Right ventricle myocardium superior (tissue), 1 donor: ENCODE data around the gene CASKIN2. TPM values are rescaled to one million over a fixed set of nuclear protein-coding genes. Genes with fewer than 3 reads are reported as not detected.

Experiments
- ATAC-seq: fragments of 200-7000 bp; cut with Tn5 transposase; one replicate; pipeline ENCODE4 v1.9.1; 2020; ENCODE audit warnings: mild to moderate bottlenecking; ENCODE audit not compliant: poor library complexity
- DNase-seq: peaks from one replicate; pipeline ENCODE4 v3.0.0-alpha.2; 2020
- intact Hi-C: fragments of 100-400 bp; cut with DNase I; formaldehyde crosslinking; loops from one replicate; pipeline ENCODE4 v1.11.2; 2022
- total RNA-seq: library from RNA; stranded (reverse); fragmentation: NEBNext Ultra II Directional; extraction: Animal tissue kit (Norgen Biotek cat#: 25700); gene quantifications from one replicate; pipeline ENCODE4 v1.2.1, GENCODE V29; 2021
- donor health status: DM: no; HTN: yes; CAD: no; lungs with severe emphysema.

The CASKIN2 gene
- total RNA-seq, 1 donor from 2014 or later: 33.3 TPM

DNA sequence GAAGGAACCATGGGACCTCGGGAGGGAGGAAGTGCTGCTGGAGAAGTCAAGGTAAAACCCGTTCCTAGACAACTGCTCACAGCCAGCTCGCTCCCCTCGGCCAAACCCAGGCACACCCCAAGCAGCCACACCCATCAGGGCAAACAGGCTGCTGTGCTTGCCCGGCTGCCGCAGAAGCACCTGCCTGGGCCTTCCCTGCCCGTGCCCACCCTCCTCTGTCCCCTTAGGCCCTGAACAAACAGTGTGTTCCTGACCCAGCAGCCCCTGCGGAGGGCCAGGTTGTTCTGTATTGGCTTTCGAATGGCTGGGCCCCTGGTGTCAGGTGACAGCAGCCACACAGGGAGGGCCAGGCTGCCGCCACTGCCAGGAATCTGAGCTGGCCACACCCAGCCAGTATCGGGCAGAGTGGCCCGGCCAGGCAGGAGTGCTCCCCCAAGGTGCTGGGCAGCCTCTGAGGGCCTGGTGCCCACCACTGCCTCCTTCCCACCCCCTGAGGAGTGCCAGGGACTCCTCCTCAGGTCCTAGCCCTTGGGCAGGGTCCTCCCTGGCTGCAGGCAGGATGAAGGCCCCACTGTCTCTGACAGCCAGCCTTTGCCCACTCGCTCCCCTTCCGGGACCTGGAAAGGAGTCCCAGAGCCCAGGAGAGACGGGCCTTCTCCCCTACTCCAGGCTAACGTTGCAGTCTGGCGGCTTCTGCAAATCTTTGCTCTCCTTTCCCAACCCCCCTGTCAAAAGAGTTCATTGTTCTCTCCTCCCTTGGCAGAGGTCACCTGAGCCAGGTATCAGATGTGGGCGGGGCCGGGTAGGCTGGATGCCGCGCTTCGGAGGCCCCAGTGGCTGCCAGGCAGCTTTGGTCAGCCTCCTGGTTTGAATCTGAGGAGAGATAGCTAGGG lies 34.2 kb upstream of the CASKIN2 start:
- intact Hi-C loops: no loop called here
- DNase-seq (no peak), ATAC-seq (peak; percentile 69)

DNA sequence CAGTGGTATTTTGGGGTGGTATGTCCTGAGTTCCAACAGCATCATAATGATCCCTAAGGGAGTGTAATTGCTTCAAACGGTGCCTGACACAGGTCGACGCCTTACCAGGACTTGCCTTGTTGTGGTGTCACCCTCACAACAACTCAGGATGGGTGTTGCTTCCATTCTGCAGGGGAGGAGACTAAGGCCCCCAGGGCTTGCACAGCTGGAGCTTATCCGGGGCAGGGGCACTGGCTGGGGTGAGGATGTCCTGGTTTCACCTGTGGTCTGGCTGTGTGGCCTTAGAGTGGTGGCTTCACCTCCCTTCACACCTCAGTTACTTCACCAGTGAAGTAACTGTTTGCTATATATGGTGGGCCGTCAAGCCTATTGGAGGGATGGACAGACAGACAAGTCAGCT lies 33.5 kb upstream of the CASKIN2 start:
- ATAC-seq (no peak), DNase-seq (no peak)
- intact Hi-C loops: no loop called here

- DNase-seq: no peak
- ATAC-seq: no peak
- intact Hi-C loops: no loop called here
Observed at GRCh38 chr17:75547091-75547490, 31.8 kb upstream of the CASKIN2 start.

DNA sequence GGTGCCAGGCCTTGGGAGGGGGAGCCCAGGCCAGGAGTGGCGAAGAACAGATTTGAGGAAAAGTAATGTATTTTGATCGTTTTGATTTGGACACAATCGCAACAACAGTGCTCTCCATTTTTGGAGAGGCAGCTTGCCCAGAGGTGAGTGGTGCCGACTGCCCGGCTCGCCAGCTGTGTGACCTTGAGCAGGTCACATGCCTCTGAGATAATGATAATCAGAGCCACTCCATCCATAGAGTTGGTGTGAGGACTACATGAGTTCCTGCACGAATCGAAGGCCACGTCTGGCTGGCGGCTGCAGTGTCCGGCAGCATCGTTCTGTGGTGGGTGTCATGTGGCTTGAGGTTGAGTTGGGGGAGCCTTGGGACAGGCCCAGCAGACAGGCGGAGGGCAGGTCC lies 30.8 kb upstream of the CASKIN2 start:
- DNase-seq: no peak
- intact Hi-C loops: no loop called here
- no peak for ATAC-seq

GRCh38 chr17:75544250-75544649 lies 28.9 kb upstream of the CASKIN2 start:
- DNase-seq (no peak), ATAC-seq (no peak)
- intact Hi-C loops: no loop called here

DNA sequence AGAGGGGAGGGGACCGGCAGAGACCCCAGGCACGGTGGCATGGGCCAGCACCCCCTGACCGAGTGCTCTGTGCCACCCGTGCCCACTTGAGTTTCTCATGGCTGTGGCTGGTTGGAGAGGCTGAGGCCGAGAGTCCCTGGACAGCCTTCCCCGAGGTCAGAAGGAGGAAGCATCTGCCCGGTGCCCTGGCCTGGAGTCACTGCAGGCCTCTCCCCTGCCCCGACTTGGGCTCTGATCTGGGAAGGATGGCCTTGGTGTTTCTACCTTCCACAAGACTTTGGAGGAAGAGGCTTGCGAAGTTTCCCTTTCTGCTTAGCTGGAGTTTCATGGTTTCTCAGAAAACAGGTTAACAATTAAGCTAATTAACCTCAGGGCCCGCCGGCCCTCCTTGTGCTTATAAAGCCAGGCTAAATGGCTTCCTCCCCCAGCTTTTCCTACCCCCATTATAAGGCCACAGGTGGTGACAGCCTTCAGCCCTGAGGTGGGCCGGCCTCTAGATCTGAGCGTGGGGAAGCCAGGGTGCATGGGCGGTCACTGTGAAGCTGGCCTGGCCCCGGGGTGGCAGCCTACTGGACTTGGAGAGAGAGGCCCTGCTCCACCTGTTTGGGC lies 27.5 kb upstream of the CASKIN2 start:
- DNase-seq: no peak
- no peak for ATAC-seq
- intact Hi-C loops: no loop called here

DNA sequence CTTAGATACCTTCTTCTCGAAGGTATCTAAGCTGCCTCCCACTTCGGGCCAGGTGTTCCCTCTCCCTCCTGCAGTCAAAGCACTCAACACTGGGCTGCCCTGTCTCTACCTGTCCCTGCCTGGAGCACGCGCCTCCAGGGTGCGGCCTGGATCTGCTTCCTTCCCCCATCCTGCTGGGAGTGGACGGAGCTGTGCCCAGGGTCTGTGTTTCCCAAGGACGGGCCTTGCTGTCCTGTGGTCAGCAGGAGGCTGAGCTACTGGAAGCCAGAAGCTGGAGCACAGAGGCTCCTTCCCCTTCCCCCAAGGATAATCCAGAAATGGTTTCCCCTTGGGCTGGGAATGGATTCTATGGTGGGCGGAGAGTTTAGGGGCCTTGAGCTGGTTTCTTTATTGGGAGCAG lies 26.9 kb upstream of the CASKIN2 start:
- DNase-seq (no peak), ATAC-seq (no peak)
- intact Hi-C loops: no loop called here

- ATAC-seq (no peak), DNase-seq (no peak)
- intact Hi-C loops: no loop called here
Observed at GRCh38 chr17:75540923-75541503, 25.7 kb upstream of the CASKIN2 start.

- DNase-seq (no peak), ATAC-seq (no peak)
- intact Hi-C loops: no loop called here
Observed at GRCh38 chr17:75539967-75540729, 24.8 kb upstream of the CASKIN2 start.

DNA sequence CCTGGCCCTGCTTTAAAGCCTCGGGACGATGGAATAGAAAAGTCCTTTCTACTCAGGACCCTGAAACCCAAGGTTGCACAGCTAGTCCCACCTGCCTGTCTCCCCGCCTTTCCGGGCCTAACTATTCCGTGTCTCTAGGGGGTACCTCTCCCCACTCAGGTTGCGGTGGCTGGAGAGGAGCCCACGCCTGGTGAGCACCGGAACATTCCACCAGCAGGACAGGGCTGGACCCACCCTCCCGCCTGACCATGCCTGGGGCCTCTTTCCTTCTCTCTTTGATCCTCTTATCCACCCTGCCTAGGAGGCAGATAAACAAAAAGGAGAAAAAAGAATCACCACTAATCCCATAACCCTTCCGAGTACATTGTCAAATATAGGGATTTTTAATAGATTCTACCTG lies 21.0 kb upstream of the CASKIN2 start:
- no peak for ATAC-seq
- intact Hi-C loops: no loop called here
- no peak for DNase-seq

DNA sequence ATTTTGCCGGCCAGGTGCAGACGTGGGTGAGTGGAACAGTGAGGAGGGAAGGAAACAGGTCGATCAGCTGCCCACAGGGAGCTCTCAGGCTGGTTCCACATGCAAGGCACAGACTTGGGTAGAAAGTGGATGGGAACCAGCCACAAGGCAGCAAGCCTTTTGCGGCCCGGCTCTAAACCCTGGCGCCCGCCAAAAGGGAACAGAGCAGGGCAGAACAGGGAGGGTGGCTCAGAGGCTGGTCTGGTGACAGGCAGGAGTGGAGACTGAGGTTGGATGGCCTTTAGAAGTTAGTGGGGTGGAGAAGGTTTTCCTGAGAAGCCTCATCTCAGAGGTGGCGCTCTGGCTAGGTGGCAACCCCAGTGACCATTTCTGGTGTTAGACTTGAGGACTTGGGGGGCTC lies 20.5 kb upstream of the CASKIN2 start:
- ATAC-seq (no peak), DNase-seq (no peak)
- intact Hi-C loops: no loop called here

DNA sequence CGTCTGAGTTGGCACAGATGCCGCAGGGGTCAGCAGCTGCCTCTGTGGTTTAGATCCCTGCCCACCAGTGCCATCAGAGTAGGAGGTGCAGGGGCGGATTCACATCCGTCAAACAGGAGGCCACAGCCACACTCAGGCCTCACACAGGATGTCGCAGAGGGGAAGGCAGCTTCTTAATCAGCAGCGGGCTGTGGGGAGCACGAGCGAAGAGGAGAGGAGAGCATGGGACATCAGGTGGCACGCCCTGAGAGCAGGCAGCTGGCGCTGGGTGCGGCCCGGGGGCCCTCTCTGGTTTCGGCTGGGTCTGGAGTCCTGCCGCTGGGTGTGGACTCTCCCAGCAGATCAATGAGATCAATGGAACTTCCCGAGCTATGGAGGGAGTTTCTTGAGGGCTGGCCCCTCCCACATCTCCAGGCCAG lies 19.8 kb upstream of the CASKIN2 start:
- ATAC-seq (peak; percentile 35), DNase-seq (no peak)
- intact Hi-C loops: no loop called here

DNA sequence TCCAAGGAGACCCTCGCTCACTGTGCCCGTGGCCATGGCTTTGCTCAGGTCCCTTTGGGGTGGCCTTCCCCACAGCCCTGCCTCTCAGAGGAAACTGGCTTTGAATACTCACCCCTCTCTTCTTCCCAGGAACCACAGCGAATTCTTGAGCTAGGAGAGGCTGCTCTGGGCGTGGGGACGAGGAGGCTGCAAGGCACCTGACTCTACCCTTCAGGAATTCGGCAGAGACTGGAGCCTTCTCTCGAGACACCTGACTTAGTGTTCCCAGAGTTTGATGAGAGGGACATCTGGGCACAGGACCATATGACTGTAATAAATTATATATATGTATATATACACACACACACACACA lies 16.4 kb upstream of the CASKIN2 start:
- no peak for ATAC-seq
- DNase-seq: no peak
- intact Hi-C loops: no loop called here

DNA sequence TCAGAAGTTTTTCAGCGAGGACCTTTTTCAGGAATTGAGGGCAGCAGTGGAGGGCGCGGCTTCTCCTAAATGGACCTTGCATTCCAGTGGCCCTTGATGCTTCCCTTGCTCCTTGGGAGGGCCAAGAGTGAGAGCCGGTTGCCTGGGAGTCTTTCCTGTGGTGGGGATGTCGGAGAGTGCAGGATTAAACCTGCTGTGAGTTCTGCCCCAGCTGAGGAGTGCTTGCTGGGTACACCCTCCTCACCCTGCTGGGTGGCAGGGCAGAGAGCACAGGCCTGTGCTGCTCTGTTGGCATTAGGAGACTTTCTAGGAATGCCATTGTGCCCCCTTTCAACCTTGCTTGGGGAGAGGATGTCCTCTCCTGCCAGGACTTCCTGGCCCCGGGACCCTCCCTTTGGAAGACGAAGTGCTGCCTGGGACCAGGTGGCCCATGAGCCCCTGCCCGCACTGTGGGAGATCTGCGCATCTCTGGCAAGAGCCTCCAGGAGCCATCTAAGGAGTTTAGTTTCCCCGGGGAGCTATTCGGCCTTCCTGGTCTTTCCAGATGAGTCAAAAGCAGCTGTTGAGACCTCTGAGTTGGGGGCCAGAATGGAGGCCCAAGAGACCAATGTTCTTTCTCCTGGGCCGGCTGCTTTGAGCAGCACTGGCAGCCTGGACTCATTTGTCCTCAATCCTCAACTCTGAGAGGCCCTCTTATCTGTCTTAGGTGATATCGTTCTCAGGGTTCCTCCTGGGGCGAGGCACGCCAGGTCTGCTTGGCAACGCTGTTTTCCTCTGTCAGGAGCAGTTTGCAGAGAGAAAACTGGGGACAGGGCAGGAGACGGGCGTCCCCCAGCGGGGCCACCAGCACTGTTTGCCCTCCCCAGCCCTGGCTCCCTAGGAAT lies 15.7 kb upstream of the CASKIN2 start:
- DNase-seq (no peak), ATAC-seq (no peak)
- intact Hi-C loops: no loop called here

DNA sequence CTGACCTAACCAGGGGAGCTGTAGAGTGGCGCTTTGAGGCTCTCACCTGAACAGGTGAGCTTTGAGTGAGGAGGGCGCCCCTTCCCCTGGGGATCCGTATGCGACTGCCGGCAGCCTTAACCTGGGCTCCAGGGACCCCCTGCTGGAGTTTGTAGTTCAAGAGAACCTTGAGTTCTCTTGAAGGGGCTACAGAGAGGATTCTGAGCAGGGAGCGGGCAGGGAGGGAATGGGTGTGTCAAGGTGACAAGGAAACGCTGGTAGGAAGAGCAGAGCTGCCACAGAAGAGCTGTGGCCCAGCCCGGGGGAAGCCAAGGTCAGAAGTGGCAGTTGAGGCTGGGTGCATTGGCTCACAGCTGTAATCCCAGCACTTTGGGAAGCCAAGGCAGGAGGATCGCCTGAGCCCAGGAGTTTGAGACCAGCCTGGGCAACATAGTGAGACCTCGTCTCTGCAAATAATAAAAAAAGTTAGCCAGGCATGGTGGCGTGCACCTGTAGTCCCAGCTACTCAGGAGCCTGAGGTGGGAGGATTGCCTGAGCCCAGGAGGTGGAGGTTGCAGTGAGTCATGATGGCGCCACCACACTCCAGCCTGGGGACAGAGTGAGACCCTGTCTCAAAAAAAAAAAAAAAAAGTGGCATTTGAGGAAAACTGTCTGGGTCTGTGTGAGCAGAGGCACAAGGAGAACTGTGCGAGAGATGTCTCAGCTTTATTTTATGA lies 11.4 kb upstream of the CASKIN2 start:
- DNase-seq (no peak), ATAC-seq (no peak)
- intact Hi-C loops: loop anchor here (10.0 kb wide), 1 partner anchor 202 kb away; no protein-coding TSS in a partner anchor

- intact Hi-C loops: loop anchor here (10.0 kb wide), 1 partner anchor 201 kb away; no protein-coding TSS in a partner anchor
- DNase-seq (no peak), ATAC-seq (no peak)
Observed at GRCh38 chr17:75525806-75526554, 10.6 kb upstream of the CASKIN2 start.
